K562 (cell line): ENCODE results near the gene HBQ1. TPM values are rescaled to one million over a fixed set of nuclear protein-coding genes. Genes with fewer than 3 reads are reported as not detected.
A peak's percentile ranks its signal among the peaks of the same experiment; 100 is the strongest.

Experiments used
- ATAC-seq: fragments of 200-7000 bp; cut with Tn5 transposase; 3 replicates; pipeline ENCODE4 v1.9.1; 2020; ENCODE audit warnings: moderate library complexity
- BruUV-seq: library from RNA; stranded (reverse); fragments of 400-500 nt; replicated peaks from 2 replicates; lab custom pipeline; 2021; lab: Mats Ljungman, UMichigan
- CTCF ChIA-PET: fragments of 300-600 bp; formaldehyde crosslinking; extraction: SDS; loops from one replicate; lab custom pipeline; 2021; ENCODE audit warnings: low intra/inter-chr PET ratio; lab: Yijun Ruan, JAX
- POLR2A ChIA-PET: fragments of 300-600, 350-650 bp; sonication (Branson Sonifier 250); formaldehyde crosslinking; extraction: SDS; loops from one replicate; lab custom pipeline; 2021; ENCODE audit warnings: antibody characterized with exemption, inconsistent platforms; lab: Yijun Ruan, JAX
- DNase-seq, 4 experiments: peaks; one replicate each; pipeline versions ENCODE4 v3.0.0 to v3.0.0-alpha.2; 2011 to 2018; ENCODE audit warnings: low spot score in 3 of 4, mixed read lengths in 3 of 4; ENCODE audit errors: extremely low read depth in 1 of 4
- FAIRE-seq: peaks from 2 replicates; lab custom pipeline; 2011; peaks lifted over from hg19 to GRCh38; lab: Jason Lieb, UNC
- H2AFZ ChIP-seq: 2 replicates; pipeline ENCODE4 v1.6.0; 2011; ENCODE audit warnings: low read depth, low read length, control low read depth, inconsistent platforms
- H3K27ac ChIP-seq: fragments of 200-600 bp; 3 replicates; pipeline ENCODE4 v1.8.0; 2011; ENCODE audit warnings: low read depth, mild to moderate bottlenecking, control low read depth, inconsistent platforms, low read length, moderate library complexity, mixed read lengths; ENCODE audit errors: extremely low read depth
- H3K27me3 ChIP-seq, 2 experiments: fragments of 300-600 bp in 1 of 2; 2 replicates in 1 of 2; 3 replicates in 1 of 2; pipeline versions ENCODE4 v1.6.0 to v1.8.0; 2011; ENCODE audit warnings: inconsistent platforms in 2 of 2, low read length in 2 of 2, mild to moderate bottlenecking in 1 of 2, mixed read lengths in 1 of 2, moderate library complexity in 1 of 2; ENCODE audit not compliant: control insufficient read depth in 2 of 2, insufficient read depth in 2 of 2
- H3K36me3 ChIP-seq: fragments of 300-600 bp; 3 replicates; pipeline ENCODE4 v1.8.0; 2011; ENCODE audit warnings: mild to moderate bottlenecking, low read length, inconsistent platforms; ENCODE audit not compliant: control insufficient read depth, insufficient read depth
- H3K4me1 ChIP-seq, 2 experiments: fragments of 200-600 bp in 1 of 2; replicated peaks in 1 of 2; 2 replicates in 1 of 2; 3 replicates in 1 of 2; pipeline versions ENCODE4 v1.5.1 to v1.8.0; 2011; ENCODE audit warnings: inconsistent platforms in 2 of 2, low read length in 2 of 2, mild to moderate bottlenecking in 1 of 2, mixed read lengths in 1 of 2, moderate library complexity in 1 of 2; ENCODE audit not compliant: control insufficient read depth in 2 of 2, insufficient read depth in 2 of 2
- H3K4me2 ChIP-seq: 2 replicates; pipeline ENCODE4 v1.6.1; 2011; ENCODE audit warnings: low read length, control low read depth, inconsistent platforms, mixed read lengths; ENCODE audit not compliant: insufficient read depth
- H3K4me3 ChIP-seq: fragments of 200-600 bp; sonication (generic), shearing (Covaris generic); 2 replicates; pipeline ENCODE4 v1.5.1; 2016; ENCODE audit warnings: control low read depth, inconsistent platforms
- H3K79me2 ChIP-seq: fragments of 200-600 bp; 3 replicates; pipeline ENCODE4 v1.8.0; 2011; ENCODE audit warnings: low read length, inconsistent platforms; ENCODE audit not compliant: control insufficient read depth, insufficient read depth
- H3K9ac ChIP-seq, 2 experiments: 2 replicates each; pipeline versions ENCODE4 v1.6.0 to v1.6.1; 2011; ENCODE audit warnings: low read depth in 2 of 2, low read length in 2 of 2, control low read depth in 1 of 2, inconsistent platforms in 1 of 2, mild to moderate bottlenecking in 1 of 2, mixed read lengths in 1 of 2; ENCODE audit not compliant: insufficient read depth in 1 of 2
- H3K9me1 ChIP-seq: one replicate; pipeline ENCODE4 v1.6.0; 2011; ENCODE audit warnings: inconsistent platforms, mild to moderate bottlenecking, low read length, moderate library complexity; ENCODE audit not compliant: control insufficient read depth, insufficient read depth
- H3K9me3 ChIP-seq: replicated peaks from 2 replicates; pipeline ENCODE4 v1.5.1; 2011; ENCODE audit warnings: low read depth, low read length, inconsistent platforms; ENCODE audit not compliant: control insufficient read depth, insufficient read depth
- H4K20me1 ChIP-seq: replicated peaks from 2 replicates; pipeline ENCODE4 v1.6.1; 2011; ENCODE audit warnings: low read length, inconsistent platforms, mixed read lengths; ENCODE audit not compliant: control insufficient read depth, insufficient read depth
- ETS1 ChIP-seq: conservative IDR thresholded peaks from 2 replicates; pipeline ENCODE4 v1.6.1; 2011; ENCODE audit warnings: low read depth, mild to moderate bottlenecking, low read length; ENCODE audit not compliant: control insufficient read depth
- HEY1 ChIP-seq: fragments of 250-450 bp; sonication (Bioruptor Pico); IDR thresholded peaks from 2 replicates; pipeline ENCODE4 v1.5.0; 2020; ENCODE audit warnings: mild to moderate bottlenecking, moderate library complexity, borderline replicate concordance
- HMG20A ChIP-seq: fragments of 450-650 bp; formaldehyde crosslinking; conservative IDR thresholded peaks from 2 replicates; pipeline ENCODE4 v1.4.0; 2020; ENCODE audit warnings: mild to moderate bottlenecking, mixed read lengths
- HNRNPL ChIP-seq: fragments of 200-400 bp; formaldehyde crosslinking; IDR thresholded peaks from 2 replicates; pipeline ENCODE4 v1.6.1; 2017; ENCODE audit warnings: low read depth, mild to moderate bottlenecking, low read length
- MLLT1 ChIP-seq, 2 experiments: fragments of 450-650 bp; IDR thresholded peaks; 2 replicates each; pipeline ENCODE4 v1.6.1; 2016
- MTA2 ChIP-seq: fragments of 450-650 bp; IDR thresholded peaks from 2 replicates; pipeline ENCODE4 v1.6.1; 2016; ENCODE audit warnings: low read depth
- TRIM24 ChIP-seq, 2 experiments: fragments of 450-650 bp; IDR thresholded peaks; 2 replicates each; pipeline ENCODE4 v1.6.1; 2016
- TSHZ1 ChIP-seq: fragments of 250-450 bp; sonication (Bioruptor Pico); IDR thresholded peaks from 2 replicates; pipeline ENCODE4 v1.4.0; 2020; ENCODE audit warnings: mild to moderate bottlenecking, moderate library complexity
- USF2 ChIP-seq: sonication (generic); formaldehyde crosslinking; IDR thresholded peaks from 2 replicates; pipeline ENCODE4 v1.5.0; 2020; ENCODE audit warnings: missing genetic modification reagents
- YBX1 ChIP-seq: fragments of 450-650 bp; IDR thresholded peaks from 2 replicates; pipeline ENCODE4 v1.7.1; 2016; ENCODE audit warnings: mild to moderate bottlenecking
- ZBTB2 ChIP-seq: fragments of 450-650 bp; IDR thresholded peaks from 2 replicates; pipeline ENCODE4 v1.6.1; 2016; ENCODE audit warnings: antibody characterized with exemption
- ZNF431 ChIP-seq: sonication (generic); formaldehyde crosslinking; IDR thresholded peaks from 2 replicates; pipeline ENCODE4 v1.8.0; 2022; ENCODE audit warnings: mild to moderate bottlenecking, missing genetic modification reagents
- WGBS: fragments of 100-300 bp; shearing (Covaris generic); methylation state at CpG from one replicate; pipeline ENCODE4 v1.1.6; 2016; ENCODE audit warnings: low coverage, mixed read lengths; ENCODE audit not compliant: insufficient coverage; ENCODE audit errors: missing lambda C conversion rate; 5-methylcytosine and 5-hydroxymethylcytosine counted together
- in situ Hi-C: fragments of 300-500 bp; cut with MboI; formaldehyde crosslinking; loops from 4 replicates; pipeline ENCODE4 v1.15.0; 2018; ENCODE audit warnings: inconsistent platforms, mixed read lengths
- intact Hi-C: fragments of 100-400 bp; cut with micrococcal nuclease; formaldehyde crosslinking; loops from 2 replicates; pipeline ENCODE4 v1.14.2; 2022
- polyA plus RNA-seq, 8 experiments: library from polyadenylated mRNA; depleted of rRNA in 4 of 8; stranded (reverse) in 5 of 8; unstranded in 3 of 8; fragments of >200 nt; fragmentation: Nextera tagmentation in 2 of 8; fragmentation: Illumina TruSeq in 1 of 8; extraction: Ambion mirVana in 2 of 8; extraction: Trizol in 1 of 8; gene quantifications; 2 replicates each; pipeline versions ENCODE4 v1.2.1 to v1.2.3, GENCODE V29; 2011 to 2014; ENCODE audit warnings: inconsistent platforms in 1 of 8, missing spikeins in 1 of 8
- total RNA-seq, 7 experiments: library from RNA; depleted of rRNA in 6 of 7; stranded (reverse); fragments of >200 nt in 6 of 7; fragmentation: Illumina TruSeq in 2 of 7; extraction: Trizol in 2 of 7; gene quantifications; 2 replicates each; pipeline versions ENCODE4 v1.2.1 to v1.2.3, GENCODE V29; 2011 to 2021; ENCODE audit warnings: low replicate concordance in 1 of 7

The HBQ1 gene
- total and polyA plus RNA-seq, 9 of the 15 experiments (the other 6 are each of a cell fraction or from before 2014, with no cell fraction given), result 2.3 to 190 (median 19.8) TPM

GRCh38 chr16:192686-193085 lies 12.4 kb downstream of the HBQ1 start:
- ATAC-seq (no peak), DNase-seq (no peak), FAIRE-seq (no peak)
- 93% methylated on average over 8 of the region's 11 CpGs for WGBS
- Histone ChIP-seq H3K79me2 (no peaks in the 10 kb centered on the region; the same call in 2 of the 3 replicates), H3K27ac (no peak overlapping the region), H4K20me1 (no peaks in the 10 kb centered on the region), H3K9me1 (no peaks in the 10 kb centered on the region), H3K4me3 (no peak overlapping the region), H3K9ac (0 out of 4 replicates have a peak overlapping the region, but pooled peaks of 1 of the 2 experiments have one; percentile 28), H3K4me2 (no peak overlapping the region), H3K4me1 (peaks cover 0 to 5% of the 10 kb centered on the region in 2 experiments; a peak in 2 of 5 replicates), H3K9me3 (peaks cover 2% of the 10 kb centered on the region; the same call in 1 of the 2 replicates), H2AFZ (no peak overlapping the region), H3K27me3 (no peaks in the 10 kb centered on the region), H3K36me3 (peaks cover 96% of the 10 kb centered on the region)
- CTCF ChIA-PET, result no interaction called here
- POLR2A ChIA-PET, result interaction anchor here (1.0 kb wide), 1 partner anchor 9 kb away, joined by 3 read pairs; no protein-coding TSS in a partner anchor
- intact Hi-C loops, result no loop called here
- BruUV-seq, result no TSS peak
- in situ Hi-C loops, result no loop called here
- TF ChIP-seq ZNF431 (CRISPR knock-in tag) (no peak), HEY1 (CRISPR knock-in tag) (no peak), ETS1 (no peak), TSHZ1 (CRISPR knock-in tag) (no peak), HMG20A (no peak), MLLT1 (IDR thresholded peaks at IDR 0.05) (no peak), HNRNPL (no peak), MTA2 (no peak), YBX1 (no peak), USF2 (CRISPR knock-in tag) (no peak), ZBTB2 (no peak), TRIM24 (IDR thresholded peaks at IDR 0.05) (no peak)
